H9 (cell line): ENCODE data around the gene HDAC7. TPM values are rescaled to one million over a fixed set of nuclear protein-coding genes. Genes with fewer than 3 reads are reported as not detected.

Experiments
- DNase-seq: peaks from one replicate; pipeline ENCODE4 v3.0.0-alpha.2; 2017
- H2AFZ ChIP-seq: one replicate; pipeline ENCODE4 v1.6.1; 2013; ENCODE audit warnings: mild to moderate bottlenecking, low read length, control low read depth, moderate library complexity
- H2AK5ac ChIP-seq: 2 replicates; pipeline ENCODE4 v1.6.1; 2013; ENCODE audit warnings: low read length, control low read depth, mixed read lengths; ENCODE audit not compliant: insufficient read length
- H2BK120ac ChIP-seq: one replicate; pipeline ENCODE4 v1.6.1; 2013; ENCODE audit warnings: low read depth, mild to moderate bottlenecking, low read length, control low read depth, inconsistent platforms; ENCODE audit not compliant: poor library complexity, severe bottlenecking
- H2BK12ac ChIP-seq: 2 replicates; pipeline ENCODE4 v1.6.1; 2013; ENCODE audit warnings: low read length, control low read depth, mixed read lengths, low read depth; ENCODE audit not compliant: insufficient read length
- H2BK15ac ChIP-seq: 2 replicates; pipeline ENCODE4 v1.6.1; 2013; ENCODE audit warnings: low read depth, low read length, control low read depth
- H2BK20ac ChIP-seq: one replicate; pipeline ENCODE4 v1.6.1; 2013; ENCODE audit warnings: low read depth, mild to moderate bottlenecking, low read length, control low read depth, inconsistent platforms; ENCODE audit not compliant: poor library complexity, severe bottlenecking
- H2BK5ac ChIP-seq: 2 replicates; pipeline ENCODE4 v1.6.1; 2013; ENCODE audit warnings: low read length, control low read depth, mixed read lengths; ENCODE audit not compliant: insufficient read length
- H3K14ac ChIP-seq: 2 replicates; pipeline ENCODE4 v1.6.1; 2013; ENCODE audit warnings: low read length, control low read depth; ENCODE audit not compliant: insufficient read depth
- H3K18ac ChIP-seq: 2 replicates; pipeline ENCODE4 v1.6.1; 2013; ENCODE audit warnings: low read depth, mild to moderate bottlenecking, mixed read lengths, low read length, control low read depth; ENCODE audit not compliant: insufficient read length
- H3K23ac ChIP-seq: 2 replicates; pipeline ENCODE4 v1.6.1; 2013; ENCODE audit warnings: low read length, control low read depth, mixed read lengths, low read depth; ENCODE audit not compliant: insufficient read length
- H3K23me2 ChIP-seq: 2 replicates; pipeline ENCODE4 v1.6.1; 2013; ENCODE audit warnings: low read depth, mild to moderate bottlenecking, mixed read lengths, low read length, control low read depth; ENCODE audit not compliant: insufficient read length, poor library complexity, severe bottlenecking
- H3K27ac ChIP-seq: 2 replicates; pipeline ENCODE4 v1.5.1; 2013; ENCODE audit warnings: low read length, control low read depth, mixed read lengths, low read depth; ENCODE audit not compliant: insufficient read length
- H3K27me3 ChIP-seq: 2 replicates; pipeline ENCODE4 v1.6.1; 2013; ENCODE audit warnings: low read length, control low read depth, inconsistent platforms; ENCODE audit not compliant: insufficient read depth
- H3K4ac ChIP-seq: 2 replicates; pipeline ENCODE4 v1.6.1; 2013; ENCODE audit warnings: low read depth, mild to moderate bottlenecking, control low read depth, inconsistent platforms, low read length, moderate library complexity
- H3K4me1 ChIP-seq: 2 replicates; pipeline ENCODE4 v1.6.1; 2013; ENCODE audit warnings: low read length, control low read depth, inconsistent platforms; ENCODE audit not compliant: insufficient read depth
- H3K4me2 ChIP-seq: 2 replicates; pipeline ENCODE4 v1.6.1; 2013; ENCODE audit warnings: low read length, control low read depth, mixed read lengths; ENCODE audit not compliant: insufficient read length, insufficient read depth
- H3K56ac ChIP-seq: 2 replicates; pipeline ENCODE4 v1.6.1; 2013; ENCODE audit warnings: low read depth, mild to moderate bottlenecking, mixed read lengths, low read length, control low read depth; ENCODE audit not compliant: insufficient read length
- H3K79me1 ChIP-seq: 2 replicates; pipeline ENCODE4 v1.6.1; 2013; ENCODE audit warnings: low read depth, mild to moderate bottlenecking, moderate library complexity, low read length, control low read depth, inconsistent platforms; ENCODE audit not compliant: insufficient read depth, poor library complexity, severe bottlenecking
- H3K79me2 ChIP-seq: 2 replicates; pipeline ENCODE4 v1.6.1; 2013; ENCODE audit warnings: low read length, control low read depth, inconsistent platforms; ENCODE audit not compliant: insufficient read depth
- H3K9ac ChIP-seq: 2 replicates; pipeline ENCODE4 v1.6.1; 2013; ENCODE audit warnings: low read length, control low read depth, mixed read lengths; ENCODE audit not compliant: insufficient read length; ENCODE audit errors: extremely low read depth
- H3K9me3 ChIP-seq: one replicate; pipeline ENCODE4 v1.6.1; 2013; ENCODE audit warnings: low read depth, low read length, inconsistent platforms; ENCODE audit not compliant: control insufficient read depth
- H3T11ph ChIP-seq: one replicate; pipeline ENCODE4 v1.6.1; 2013; ENCODE audit warnings: mild to moderate bottlenecking, low read length, control low read depth, inconsistent platforms
- H4K20me1 ChIP-seq: one replicate; pipeline ENCODE4 v1.6.1; 2013; ENCODE audit not compliant: control insufficient read depth, insufficient read length, insufficient read depth
- H4K5ac ChIP-seq: 2 replicates; pipeline ENCODE4 v1.6.1; 2013; ENCODE audit warnings: low read depth, mild to moderate bottlenecking, mixed read lengths, low read length, control low read depth; ENCODE audit not compliant: insufficient read length
- H4K8ac ChIP-seq: replicated peaks from 2 replicates; pipeline ENCODE4 v1.6.1; 2013; ENCODE audit warnings: low read length, control low read depth, mixed read lengths, low read depth; ENCODE audit not compliant: insufficient read length
- H4K91ac ChIP-seq: 2 replicates; pipeline ENCODE4 v1.6.1; 2013; ENCODE audit warnings: low read depth, mild to moderate bottlenecking, moderate library complexity, mixed read lengths, low read length, control low read depth; ENCODE audit not compliant: insufficient read length
- H3K27ac Mint-ChIP-seq, 3 experiments: 2 replicates in 2 of 3; 3 replicates in 1 of 3; pipeline ENCODE4 v1.8.0; 2020 to 2021; ENCODE audit warnings: mixed read lengths in 3 of 3, mild to moderate bottlenecking in 1 of 3, moderate library complexity in 1 of 3
- H3K27me3 Mint-ChIP-seq: 2 replicates; pipeline ENCODE4 v1.8.0; 2021; ENCODE audit warnings: low read depth, mild to moderate bottlenecking, moderate library complexity, mixed read lengths
- H3K36me3 Mint-ChIP-seq, 3 experiments: 2 replicates in 2 of 3; 3 replicates in 1 of 3; pipeline ENCODE4 v1.8.0; 2020 to 2021; ENCODE audit warnings: low read depth in 3 of 3, mixed read lengths in 3 of 3; ENCODE audit not compliant: insufficient read depth in 1 of 3
- H3K4me1 Mint-ChIP-seq, 2 experiments: 2 replicates each; pipeline ENCODE4 v1.8.0; 2020; ENCODE audit warnings: mixed read lengths in 2 of 2
- H3K4me3 Mint-ChIP-seq, 2 experiments: 2 replicates in 1 of 2; 3 replicates in 1 of 2; pipeline ENCODE4 v1.8.0; 2020 to 2021; ENCODE audit warnings: mild to moderate bottlenecking in 2 of 2, mixed read lengths in 2 of 2, moderate library complexity in 1 of 2
- H3K9me3 Mint-ChIP-seq, 2 experiments: 2 replicates in 1 of 2; 3 replicates in 1 of 2; pipeline ENCODE4 v1.8.0; 2020; ENCODE audit warnings: mild to moderate bottlenecking in 2 of 2, mixed read lengths in 2 of 2, moderate library complexity in 1 of 2
- CTCF ChIP-seq: fragments of 200-600 bp; sonication (generic); conservative IDR thresholded peaks from 3 replicates; pipeline ENCODE4 v1.8.0; 2021; ENCODE audit warnings: antibody characterized with exemption, mild to moderate bottlenecking
- WGBS: extraction: QIAGEN DNeasy Blood & Tissue Kit; methylation state at CpG from one replicate; pipeline ENCODE4 v1.1.7; 2013; ENCODE audit warnings: missing lambda C conversion rate, low lambda C conversion rate, mixed read lengths; ENCODE audit not compliant: insufficient read length; ENCODE audit errors: extremely low coverage; 5-methylcytosine and 5-hydroxymethylcytosine counted together
- total RNA-seq: library from RNA; stranded (reverse); gene quantifications from 2 replicates; pipeline ENCODE4 v1.2.1, GENCODE V29; 2021

Gene HDAC7
- total RNA-seq, 1 experiment from 2014 or later: 72.1 TPM

- H3K27ac ChIP-seq: no peak overlapping the region
- H3K79me1 ChIP-seq: no peaks in the 10 kb centered on the region
- no peak overlapping the region for H2BK120ac ChIP-seq
- H3K14ac ChIP-seq: no peak overlapping the region
- TF ChIP-seq CTCF: no peak
- H3K27me3 ChIP-seq: no peaks in the 10 kb centered on the region
- no peak overlapping the region for H2BK15ac ChIP-seq
- no peak overlapping the region for H3K4me2 ChIP-seq
- H4K20me1 ChIP-seq: peaks cover 3% of the 10 kb centered on the region
- Mint-ChIP-seq H3K27me3 (no peaks in the 10 kb centered on the region; the same call in 1 of the 2 replicates), H3K4me1 (peaks cover 13% of the 10 kb centered on the region in 2 experiments), H3K27ac (peak overlapping the region in 2 of 3 experiments; percentile 57 to 71; a peak in 2 of 7 replicates), H3K36me3 (no peaks in the 10 kb centered on the region; a peak in 1 of 7 replicates), H3K4me3 (no peak overlapping the region), H3K9me3 (no peaks in the 10 kb centered on the region)
- H3T11ph ChIP-seq: no peak overlapping the region
- no peak overlapping the region for H4K91ac ChIP-seq
- no peak overlapping the region for H4K5ac ChIP-seq
- no peak overlapping the region for H3K18ac ChIP-seq
- no peaks in the 10 kb centered on the region for H3K79me2 ChIP-seq
- DNase-seq: no peak
- H2AFZ ChIP-seq: no peak overlapping the region
- H2BK20ac ChIP-seq: no peak overlapping the region
- H3K9me3 ChIP-seq: no peaks in the 10 kb centered on the region
- H3K23ac ChIP-seq: no peak overlapping the region
- H3K4ac ChIP-seq: no peak overlapping the region
- WGBS: no CpG with 5 or more reads among the region's 8 CpGs
- no peak overlapping the region for H3K9ac ChIP-seq
- peaks cover 3% of the 10 kb centered on the region for H3K23me2 ChIP-seq
- H3K4me1 ChIP-seq: peaks cover 4% of the 10 kb centered on the region
- H2AK5ac ChIP-seq: no peak overlapping the region
- H4K8ac ChIP-seq: no peak overlapping the region
- H2BK5ac ChIP-seq: no peak overlapping the region
- H2BK12ac ChIP-seq: no peak overlapping the region
- no peak overlapping the region for H3K56ac ChIP-seq
Observed at GRCh38 chr12:47763481-47764346, 56.0 kb downstream of the HDAC7 start.
